GM12878 (cell line): ENCODE data around the gene NOS2.

Experiments
- BMI1 ChIP-seq: fragments of 450-650 bp; IDR thresholded peaks from 2 replicates; pipeline ENCODE4 v1.6.1; 2016; ENCODE audit warnings: mild to moderate bottlenecking, moderate library complexity, borderline replicate concordance
- CEBPB ChIP-seq, 2 experiments: fragments of 150-350 bp in 1 of 2; IDR thresholded peaks; 2 replicates each; pipeline ENCODE4 v1.6.1; 2012 to 2014; ENCODE audit warnings: low read depth in 2 of 2, low read length in 2 of 2, borderline replicate concordance in 1 of 2, inconsistent platforms in 1 of 2
- CTCF ChIP-seq, 3 experiments: IDR thresholded peaks in 2 of 3; conservative IDR thresholded peaks in 1 of 3; 2 replicates each; pipeline ENCODE4 v1.5.1; 2011; ENCODE audit warnings: low read depth in 3 of 3, low read length in 3 of 3, mild to moderate bottlenecking in 3 of 3, control low read depth in 2 of 3, moderate library complexity in 2 of 3, inconsistent platforms in 1 of 3, mixed read lengths in 1 of 3; ENCODE audit not compliant: control insufficient read depth in 2 of 3, insufficient read depth in 1 of 3; ENCODE audit errors: extremely low read depth in 1 of 3
- EZH2 ChIP-seq: IDR thresholded peaks from 2 replicates; pipeline ENCODE4 v1.6.1; 2012; ENCODE audit warnings: low read depth, mild to moderate bottlenecking, control low read depth, inconsistent platforms, low read length, borderline replicate concordance; ENCODE audit not compliant: control insufficient read depth
- GATAD2B ChIP-seq: fragments of 450-650 bp; conservative IDR thresholded peaks from 2 replicates; pipeline ENCODE4 v1.6.1; 2017; ENCODE audit warnings: low read depth, mild to moderate bottlenecking, moderate library complexity
- JUNB ChIP-seq: IDR thresholded peaks from 2 replicates; pipeline ENCODE4 v1.6.1; 2016; ENCODE audit warnings: antibody characterized with exemption, mild to moderate bottlenecking
- MTA2 ChIP-seq: fragments of 450-650 bp; IDR thresholded peaks from 2 replicates; pipeline ENCODE4 v1.6.1; 2016; ENCODE audit warnings: low read depth, mild to moderate bottlenecking, moderate library complexity
- POLR2AphosphoS5 ChIP-seq: IDR thresholded peaks from 2 replicates; pipeline ENCODE4 v1.6.1; 2011; ENCODE audit warnings: mild to moderate bottlenecking, low read length, inconsistent platforms
- TCF3 ChIP-seq: IDR thresholded peaks from 2 replicates; pipeline ENCODE4 v1.6.1; 2012; ENCODE audit warnings: low read depth, mild to moderate bottlenecking, low read length, borderline replicate concordance; ENCODE audit not compliant: insufficient read depth

GRCh38 chr17:27840688-27841087, 40.4 kb upstream of the NOS2 start:
- no peak for TF ChIP-seq MTA2
- no peak for TF ChIP-seq TCF3
- no peak for TF ChIP-seq CTCF (IDR thresholded peaks at IDR 0.05 in 2 of 3, conservative IDR thresholded peaks at IDR 0.05 in 1 of 3; ENCODE audit: control insufficient read depth in 2 of 3, extremely low read depth in 1 of 3, insufficient read depth in 1 of 3, low read depth in 3 of 3, low read length in 3 of 3)
- TF ChIP-seq POLR2AphosphoS5: no peak
- TF ChIP-seq BMI1: no peak
- no peak for TF ChIP-seq JUNB
- no peak for TF ChIP-seq EZH2
- no peak for TF ChIP-seq CEBPB (IDR thresholded peaks at IDR 0.05; ENCODE audit: borderline replicate concordance in 1 of 2, low read depth in 2 of 2, low read length in 2 of 2)
- no peak for TF ChIP-seq GATAD2B
